Body of pancreas (tissue), 4 donors: Measurements from ENCODE around the gene EFNA5. TPM values are rescaled to one million over a fixed set of nuclear protein-coding genes. Genes with fewer than 3 reads are reported as not detected.

ENCODE experiments used
- ATAC-seq: fragments of 150-250 bp; one replicate; pipeline ENCODE4 v1.9.1; 2016
- DNase-seq, 4 donors: peaks; one replicate each; pipeline ENCODE4 v3.0.0-alpha.2; 2019
- H3K27ac ChIP-seq, 4 donors: fragments of 200-600 bp; sonication (generic); 1 replicate in 3 of 4; 2 replicates in 1 of 4; pipeline versions ENCODE4 v1.5.1 to v1.6.1; 2016 to 2019; ENCODE audit warnings: mild to moderate bottlenecking in 1 of 4, mixed read lengths in 1 of 4, moderate library complexity in 1 of 4
- H3K27me3 ChIP-seq, 2 donors: fragments of 200-600 bp; sonication (generic); one replicate each; pipeline ENCODE4 v1.6.0; 2016; ENCODE audit warnings: mild to moderate bottlenecking in 1 of 2
- H3K36me3 ChIP-seq, 2 donors: fragments of 200-600 bp; sonication (generic); replicated peaks in 1 of 2; 2 replicates each; pipeline ENCODE4 v1.5.1; 2016; ENCODE audit warnings: low read depth in 2 of 2; ENCODE audit not compliant: insufficient read depth in 1 of 2
- H3K4me1 ChIP-seq: fragments of 200-600 bp; sonication (generic); one replicate; pipeline ENCODE4 v1.6.0; 2016
- H3K4me3 ChIP-seq, 2 donors: fragments of 200-600 bp; sonication (generic); 1 replicate in 1 of 2; 2 replicates in 1 of 2; pipeline ENCODE4 v1.5.1; 2016 to 2019
- H3K9me3 ChIP-seq, 3 donors: fragments of 200-600 bp; sonication (generic); 1 replicate in 2 of 3; 2 replicates in 1 of 3; pipeline ENCODE4 v1.5.1; 2016
- POLR2A ChIP-seq, 3 donors: fragments of 450-650 bp; IDR thresholded peaks; one replicate each; pipeline ENCODE4 v1.6.1; 2016; ENCODE audit warnings: antibody characterized with exemption in 3 of 3, mild to moderate bottlenecking in 2 of 3
- WGBS, 2 donors: methylation state at CpG; one replicate each; pipeline ENCODE4 v1.1.5; 2017; 5-methylcytosine and 5-hydroxymethylcytosine counted together
- intact Hi-C: fragments of 100-400 bp; cut with DNase I; formaldehyde crosslinking; loops from one replicate; pipeline ENCODE4 v1.15.1; 2023
- total RNA-seq, 2 donors: library from RNA; depleted of rRNA; stranded (reverse); fragments of >200 nt; gene quantifications; one replicate each; pipeline ENCODE4 v1.1.0, GENCODE V29; 2016
- TF ChIP-seq, protein P1 (sequence below), 7 experiments: fragments of 450-650 bp in 4 of 7; fragments of 200-600 bp in 3 of 7; sonication (generic) in 3 of 7; IDR thresholded peaks; one replicate each; pipeline ENCODE4 v1.5.1; 2016 to 2019; ENCODE audit warnings: antibody characterized with exemption in 7 of 7

Gene EFNA5
- total RNA-seq, 2 donors from 2014 or later, result 1.3 to 3.4 TPM

GRCh38 chr5:107545486-107545885 lies 125.3 kb downstream of the EFNA5 start:
- TF ChIP-seq POLR2A (IDR thresholded peaks at IDR 0.05), result no peak
- TF ChIP-seq, protein P1, sequence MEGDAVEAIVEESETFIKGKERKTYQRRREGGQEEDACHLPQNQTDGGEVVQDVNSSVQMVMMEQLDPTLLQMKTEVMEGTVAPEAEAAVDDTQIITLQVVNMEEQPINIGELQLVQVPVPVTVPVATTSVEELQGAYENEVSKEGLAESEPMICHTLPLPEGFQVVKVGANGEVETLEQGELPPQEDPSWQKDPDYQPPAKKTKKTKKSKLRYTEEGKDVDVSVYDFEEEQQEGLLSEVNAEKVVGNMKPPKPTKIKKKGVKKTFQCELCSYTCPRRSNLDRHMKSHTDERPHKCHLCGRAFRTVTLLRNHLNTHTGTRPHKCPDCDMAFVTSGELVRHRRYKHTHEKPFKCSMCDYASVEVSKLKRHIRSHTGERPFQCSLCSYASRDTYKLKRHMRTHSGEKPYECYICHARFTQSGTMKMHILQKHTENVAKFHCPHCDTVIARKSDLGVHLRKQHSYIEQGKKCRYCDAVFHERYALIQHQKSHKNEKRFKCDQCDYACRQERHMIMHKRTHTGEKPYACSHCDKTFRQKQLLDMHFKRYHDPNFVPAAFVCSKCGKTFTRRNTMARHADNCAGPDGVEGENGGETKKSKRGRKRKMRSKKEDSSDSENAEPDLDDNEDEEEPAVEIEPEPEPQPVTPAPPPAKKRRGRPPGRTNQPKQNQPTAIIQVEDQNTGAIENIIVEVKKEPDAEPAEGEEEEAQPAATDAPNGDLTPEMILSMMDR (IDR thresholded peaks at IDR 0.05), result no peak
- ATAC-seq, result no peak
- Histone ChIP-seq H3K4me1 (peaks cover 42% of the 10 kb centered on the region), H3K27ac (no peak overlapping the region), H3K36me3 (no peaks in the 10 kb centered on the region), H3K4me3 (no peak overlapping the region), H3K9me3 (no peaks in the 10 kb centered on the region), H3K27me3 (no peaks in the 10 kb centered on the region)
- DNase-seq, result no peak
- 64 to 69% methylated on average over 4 of the region's 4 CpGs for WGBS, 2 donors
- intact Hi-C loops, result no loop called here

DNA sequence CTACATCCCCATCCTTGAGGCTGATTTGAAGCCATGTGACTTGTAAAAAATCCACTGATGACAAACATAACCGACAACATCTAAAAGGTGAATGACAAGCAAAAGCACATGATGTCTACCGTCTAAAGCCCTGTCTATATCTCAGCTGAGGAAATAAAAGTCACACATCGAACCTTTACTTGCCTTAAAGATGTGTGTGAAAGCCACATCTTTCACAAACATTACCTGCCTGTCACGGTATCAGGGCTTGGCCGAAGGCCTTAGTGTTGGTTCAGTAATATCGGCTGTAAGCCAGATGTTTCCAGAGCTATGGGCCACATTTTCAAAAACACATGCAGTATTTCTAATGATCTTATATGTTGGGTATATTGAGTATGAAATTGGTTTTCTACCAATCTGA lies 125.8 kb downstream of the EFNA5 start:
- no peaks in the 10 kb centered on the region for H3K9me3 ChIP-seq
- DNase-seq (peak; percentile 22 to 59 (median 45)), ATAC-seq (no peak)
- WGBS, 2 donors, result 38 to 43% methylated on average over 6 of the region's 6 CpGs
- H3K27ac ChIP-seq, result no peak overlapping the region
- H3K27me3 ChIP-seq, result no peaks in the 10 kb centered on the region
- TF ChIP-seq, protein P1 (IDR thresholded peaks at IDR 0.05), result no peak
- TF ChIP-seq POLR2A (IDR thresholded peaks at IDR 0.05), result no peak
- intact Hi-C loops, result no loop called here
- H3K4me3 ChIP-seq, result no peak overlapping the region
- peaks cover 42% of the 10 kb centered on the region for H3K4me1 ChIP-seq
- no peaks in the 10 kb centered on the region for H3K36me3 ChIP-seq

DNA sequence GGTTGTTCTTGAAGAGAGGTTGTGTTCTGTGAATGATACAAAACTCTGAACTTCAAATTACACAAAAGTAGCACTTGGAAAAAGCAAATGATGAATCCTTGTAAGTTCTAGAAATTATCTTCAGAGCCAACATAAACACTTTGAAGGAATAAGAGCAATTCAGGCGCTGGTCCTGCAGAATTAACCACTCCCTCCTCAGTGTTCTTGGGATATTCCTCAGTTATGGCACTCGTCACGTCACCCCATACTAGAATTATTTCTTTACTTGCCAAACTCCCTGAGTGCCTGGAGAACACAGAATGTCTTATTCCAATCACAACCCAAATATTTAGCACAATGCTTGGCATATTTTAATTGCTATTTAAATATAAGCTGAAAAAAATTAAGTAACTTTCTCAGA lies 126.3 kb downstream of the EFNA5 start:
- H3K27me3 ChIP-seq, result no peaks in the 10 kb centered on the region
- ATAC-seq, result no peak
- intact Hi-C loops, result no loop called here
- WGBS, 2 donors, result 79 to 84% methylated on average over 3 of the region's 3 CpGs
- no peak overlapping the region for H3K4me3 ChIP-seq
- H3K27ac ChIP-seq, result no peak overlapping the region
- peaks cover 42% of the 10 kb centered on the region for H3K4me1 ChIP-seq
- TF ChIP-seq, protein P1 (IDR thresholded peaks at IDR 0.05), result no peak
- TF ChIP-seq POLR2A (IDR thresholded peaks at IDR 0.05), result no peak
- H3K9me3 ChIP-seq, result no peaks in the 10 kb centered on the region
- no peaks in the 10 kb centered on the region for H3K36me3 ChIP-seq
- no peak for DNase-seq

DNA sequence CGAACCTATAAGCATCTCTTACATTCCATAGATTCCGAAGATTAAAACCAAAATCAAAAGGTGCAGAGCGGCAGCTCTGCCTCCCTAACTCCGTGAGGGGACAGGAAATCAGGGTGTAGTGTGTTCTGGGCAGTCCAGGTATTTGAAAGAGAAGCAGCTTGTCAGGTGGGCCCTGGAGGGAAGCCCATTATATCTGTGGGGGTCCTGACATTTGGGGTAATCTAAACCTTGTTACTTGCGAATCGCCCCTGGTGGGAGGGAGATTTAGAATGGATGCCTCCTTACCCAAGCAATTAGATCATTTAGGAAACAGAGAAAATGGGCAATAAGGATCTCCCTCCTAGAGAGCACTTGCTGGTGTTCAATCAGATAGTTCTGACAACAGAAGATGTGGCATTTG lies 126.9 kb downstream of the EFNA5 start:
- H3K27ac ChIP-seq, result peak overlapping the region in 1 of 4 donors; percentile 87
- intact Hi-C loops, result no loop called here

GRCh38 chr5:107542831-107543231 lies 127.9 kb downstream of the EFNA5 start:
- Histone ChIP-seq H3K27ac (peak overlapping the region in 3 of 4 donors; percentile 46 to 87 (median 70)), H3K27me3 (no peaks in the 10 kb centered on the region), H3K9me3 (no peaks in the 10 kb centered on the region), H3K36me3 (no peaks in the 10 kb centered on the region), H3K4me1 (peaks cover 42% of the 10 kb centered on the region), H3K4me3 (no peak overlapping the region)
- TF ChIP-seq, protein P1 (IDR thresholded peaks at IDR 0.05), result no peak
- TF ChIP-seq POLR2A (IDR thresholded peaks at IDR 0.05), result no peak
- WGBS, 2 donors, result 17 to 21% methylated on average over 7 of the region's 7 CpGs
- ATAC-seq (peak; percentile 87), DNase-seq (peak; percentile 70 to 90 (median 81))
- intact Hi-C loops, result no loop called here

More for the DNA sequence above, 126.9 kb downstream of the EFNA5 start:
- no peaks in the 10 kb centered on the region for H3K9me3 ChIP-seq
- no peak for ATAC-seq
- no peak for DNase-seq
- H3K27me3 ChIP-seq, result no peaks in the 10 kb centered on the region
- H3K4me3 ChIP-seq, result no peak overlapping the region
- no peaks in the 10 kb centered on the region for H3K36me3 ChIP-seq
- peaks cover 42% of the 10 kb centered on the region for H3K4me1 ChIP-seq
- TF ChIP-seq POLR2A (IDR thresholded peaks at IDR 0.05), result no peak
- TF ChIP-seq, protein P1 (IDR thresholded peaks at IDR 0.05), result no peak
- 79 to 80% methylated on average over 6 of the region's 6 CpGs for WGBS, 2 donors
